GM21717 (cell line): ENCODE measurements around the gene SLC29A1.

Experiments used
- ATAC-seq: cut with Tn5 transposase; IDR thresholded peaks from one replicate; pipeline ENCODE4 v1.9.1; 2021; ENCODE audit warnings: mild to moderate bottlenecking, moderate library complexity; ENCODE audit not compliant: unreplicated experiment

The SLC29A1 gene

GRCh38 chr6:44264154-44265006, 41.0 kb downstream of the SLC29A1 start:
- peak; percentile 23 for ATAC-seq

- peak; percentile 31 for ATAC-seq
Observed at GRCh38 chr6:44265007-44265721, 41.8 kb downstream of the SLC29A1 start, which contains the start of gene NFKBIE. NFKBIE (minus strand) TSS chr6:44265551; CDS start chr6:44265346, 205 bp downstream.

- no peak for ATAC-seq
Observed at GRCh38 chr6:44265722-44266233, 42.4 kb downstream of the SLC29A1 start.

GRCh38 chr6:44266347-44266746, 43.0 kb downstream of the SLC29A1 start:
- peak; percentile 26 for ATAC-seq

GRCh38 chr6:44267252-44267651, 43.9 kb downstream of the SLC29A1 start:
- ATAC-seq = no peak

GRCh38 chr6:44268095-44268628, 44.8 kb downstream of the SLC29A1 start:
- no peak for ATAC-seq

GRCh38 chr6:44269178-44269920, 46.0 kb downstream of the SLC29A1 start:
- ATAC-seq = no peak

- ATAC-seq = no peak
Observed at GRCh38 chr6:44269921-44270525, 46.6 kb downstream of the SLC29A1 start, which contains the start of gene TMEM151B. TMEM151B (plus strand) TSS chr6:44270450; CDS start chr6:44270743, 293 bp downstream.

- no peak for ATAC-seq
Observed at GRCh38 chr6:44270526-44271405, 47.4 kb downstream of the SLC29A1 start.

- no peak for ATAC-seq
Observed at GRCh38 chr6:44271406-44271723, 48.0 kb downstream of the SLC29A1 start.

GRCh38 chr6:44271914-44272313, 48.5 kb downstream of the SLC29A1 start:
- ATAC-seq = no peak

GRCh38 chr6:44272529-44272928, 49.1 kb downstream of the SLC29A1 start:
- no peak for ATAC-seq

GRCh38 chr6:44272999-44273566, 49.7 kb downstream of the SLC29A1 start:
- ATAC-seq = no peak

- no peak for ATAC-seq
Observed at GRCh38 chr6:44273617-44274016, 50.2 kb downstream of the SLC29A1 start.

GRCh38 chr6:44275271-44275748, 51.9 kb downstream of the SLC29A1 start:
- no peak for ATAC-seq

GRCh38 chr6:44275749-44276648, 52.6 kb downstream of the SLC29A1 start:
- no peak for ATAC-seq

GRCh38 chr6:44276667-44277640, 53.6 kb downstream of the SLC29A1 start:
- no peak for ATAC-seq
